ENCODE data around the gene SCAMP4. TPM values are rescaled to one million over a fixed set of nuclear protein-coding genes. Genes with fewer than 3 reads are reported as not detected.

SCAMP4 gene
- total RNA-seq, 1 donor from 2014 or later = 51.6 TPM

GRCh38 chr19:1860821-1861598 lies 44.2 kb upstream of the SCAMP4 start:
- Mint-ChIP-seq H3K27me3 (ENCODE audit: low read depth) (no peaks in the 10 kb centered on the region), H3K9me3 (ENCODE audit: low read depth) (no peaks in the 10 kb centered on the region), H3K27ac (ENCODE audit: unreplicated experiment) (peak overlapping the region; percentile 87), H3K4me1 (ENCODE audit: low read depth) (peaks cover 49% of the 10 kb centered on the region), H3K4me3 (ENCODE audit: unreplicated experiment) (peak overlapping the region; percentile 88), H3K36me3 (ENCODE audit: low read depth) (no peaks in the 10 kb centered on the region)
- TF ChIP-seq, protein P1, sequence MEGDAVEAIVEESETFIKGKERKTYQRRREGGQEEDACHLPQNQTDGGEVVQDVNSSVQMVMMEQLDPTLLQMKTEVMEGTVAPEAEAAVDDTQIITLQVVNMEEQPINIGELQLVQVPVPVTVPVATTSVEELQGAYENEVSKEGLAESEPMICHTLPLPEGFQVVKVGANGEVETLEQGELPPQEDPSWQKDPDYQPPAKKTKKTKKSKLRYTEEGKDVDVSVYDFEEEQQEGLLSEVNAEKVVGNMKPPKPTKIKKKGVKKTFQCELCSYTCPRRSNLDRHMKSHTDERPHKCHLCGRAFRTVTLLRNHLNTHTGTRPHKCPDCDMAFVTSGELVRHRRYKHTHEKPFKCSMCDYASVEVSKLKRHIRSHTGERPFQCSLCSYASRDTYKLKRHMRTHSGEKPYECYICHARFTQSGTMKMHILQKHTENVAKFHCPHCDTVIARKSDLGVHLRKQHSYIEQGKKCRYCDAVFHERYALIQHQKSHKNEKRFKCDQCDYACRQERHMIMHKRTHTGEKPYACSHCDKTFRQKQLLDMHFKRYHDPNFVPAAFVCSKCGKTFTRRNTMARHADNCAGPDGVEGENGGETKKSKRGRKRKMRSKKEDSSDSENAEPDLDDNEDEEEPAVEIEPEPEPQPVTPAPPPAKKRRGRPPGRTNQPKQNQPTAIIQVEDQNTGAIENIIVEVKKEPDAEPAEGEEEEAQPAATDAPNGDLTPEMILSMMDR (IDR thresholded peaks at IDR 0.05) = no peak
- no peak for DNase-seq (ENCODE audit: low spot score)

DNA sequence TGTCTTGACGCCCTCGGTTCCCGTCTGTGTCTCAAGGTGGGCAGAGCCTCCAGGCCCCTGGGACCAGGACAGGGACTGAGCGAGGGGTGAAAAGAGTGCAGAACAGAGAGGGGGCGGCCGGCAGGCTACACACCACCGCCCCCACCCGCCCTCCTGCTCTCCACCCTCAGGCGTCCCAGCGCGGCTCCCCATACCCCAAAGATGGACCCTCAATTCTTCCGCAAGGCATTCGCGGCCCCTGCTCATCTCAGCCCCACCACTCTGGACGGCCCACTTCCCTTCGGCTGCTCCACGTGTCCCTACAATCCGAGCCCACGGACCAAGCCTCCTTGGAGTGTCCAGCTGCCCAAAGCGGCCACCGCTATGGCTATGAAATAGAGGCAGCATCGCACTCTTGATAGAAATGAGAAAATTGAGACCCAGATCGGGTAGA lies 43.6 kb upstream of the SCAMP4 start:
- Mint-ChIP-seq H3K27ac (ENCODE audit: unreplicated experiment) (peak overlapping the region; percentile 87), H3K36me3 (ENCODE audit: low read depth) (no peaks in the 10 kb centered on the region), H3K4me1 (ENCODE audit: low read depth) (peaks cover 43% of the 10 kb centered on the region), H3K9me3 (ENCODE audit: low read depth) (no peaks in the 10 kb centered on the region), H3K27me3 (ENCODE audit: low read depth) (no peaks in the 10 kb centered on the region), H3K4me3 (ENCODE audit: unreplicated experiment) (peak overlapping the region; percentile 88)
- TF ChIP-seq, protein P1 (IDR thresholded peaks at IDR 0.05) = no peak
- no peak for DNase-seq (ENCODE audit: low spot score)

DNA sequence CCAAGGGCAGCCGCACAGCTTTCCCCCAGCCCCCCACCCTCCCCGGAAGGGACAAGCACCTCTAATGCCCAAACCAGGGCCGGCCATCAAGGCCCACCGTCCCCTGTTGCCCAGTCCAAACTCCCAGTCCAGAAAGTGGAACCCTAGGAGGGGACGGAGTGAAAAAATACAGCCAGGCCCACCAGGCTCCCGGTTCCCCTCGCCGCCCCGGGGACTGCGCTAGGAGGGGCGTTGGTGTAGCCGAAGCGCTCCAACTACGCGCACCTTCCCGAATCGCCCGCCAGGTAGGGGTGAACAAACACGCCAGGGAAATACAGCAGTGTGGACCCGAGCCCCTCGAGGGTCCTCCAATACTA lies 43.2 kb upstream of the SCAMP4 start:
- TF ChIP-seq, protein P1 (IDR thresholded peaks at IDR 0.05) = no peak
- no peaks in the 10 kb centered on the region for H3K36me3 Mint-ChIP-seq (ENCODE audit: low read depth)
- H3K9me3 Mint-ChIP-seq (ENCODE audit: low read depth) = no peaks in the 10 kb centered on the region
- H3K27me3 Mint-ChIP-seq (ENCODE audit: low read depth) = no peaks in the 10 kb centered on the region
- DNase-seq (ENCODE audit: low spot score) = no peak
- H3K4me3 Mint-ChIP-seq (ENCODE audit: unreplicated experiment) = peak overlapping the region; percentile 88
- H3K4me1 Mint-ChIP-seq (ENCODE audit: low read depth) = peaks cover 43% of the 10 kb centered on the region
- H3K27ac Mint-ChIP-seq (ENCODE audit: unreplicated experiment) = peak overlapping the region; percentile 87

- no peaks in the 10 kb centered on the region for H3K27me3 Mint-ChIP-seq (ENCODE audit: low read depth)
- peak overlapping the region; percentile 87 for H3K27ac Mint-ChIP-seq (ENCODE audit: unreplicated experiment)
- H3K9me3 Mint-ChIP-seq (ENCODE audit: low read depth) = no peaks in the 10 kb centered on the region
- H3K36me3 Mint-ChIP-seq (ENCODE audit: low read depth) = no peaks in the 10 kb centered on the region
- peak overlapping the region; percentile 88 for H3K4me3 Mint-ChIP-seq (ENCODE audit: unreplicated experiment)
- no peak for DNase-seq (ENCODE audit: low spot score)
- peaks cover 36% of the 10 kb centered on the region for H3K4me1 Mint-ChIP-seq (ENCODE audit: low read depth)
- TF ChIP-seq, protein P1 (IDR thresholded peaks at IDR 0.05) = no peak
These were observed 42.5 kb upstream of the SCAMP4 start for GRCh38 chr19:1862424-1863327.

DNA sequence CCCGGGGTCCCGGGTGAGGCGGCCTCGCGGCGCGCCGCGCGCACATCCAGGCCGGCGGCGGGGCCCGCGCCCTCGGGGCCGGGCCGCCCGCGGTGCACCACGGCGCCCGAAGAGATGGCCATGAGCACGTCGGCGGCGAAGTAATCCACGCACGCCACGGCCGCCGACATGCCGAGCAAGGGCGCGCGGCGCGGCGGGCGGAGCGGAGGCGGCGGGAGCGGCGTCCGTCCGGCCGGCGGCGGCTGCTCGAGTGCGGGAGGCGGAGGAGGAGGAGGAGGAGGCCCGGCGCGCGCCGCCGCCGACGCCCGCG lies 41.9 kb upstream of the SCAMP4 start, which contains the start of gene KLF16:
Gene KLF16 (minus strand): TSS at position 252 of the 310 bp plus-strand sequence. CDS start 82 bp downstream, at position 170.
- H3K27ac Mint-ChIP-seq (ENCODE audit: unreplicated experiment) = peak within 1 kb of the TSS; percentile 87
- H3K27me3 Mint-ChIP-seq (ENCODE audit: low read depth) = no peaks in the 10 kb centered on the region
- no peaks in the 10 kb centered on the region for H3K36me3 Mint-ChIP-seq (ENCODE audit: low read depth)
- peak within 1 kb of the TSS; percentile 88 for H3K4me3 Mint-ChIP-seq (ENCODE audit: unreplicated experiment)
- H3K9me3 Mint-ChIP-seq (ENCODE audit: low read depth) = no peaks in the 10 kb centered on the region
- DNase-seq (ENCODE audit: low spot score) = no peak
- TF ChIP-seq, protein P1 (IDR thresholded peaks at IDR 0.05) = no peak
- peaks cover 32% of the 10 kb centered on the region for H3K4me1 Mint-ChIP-seq (ENCODE audit: low read depth)
